Measurements from ENCODE around the gene CFAP46.
"Not testable (repeated sequence)": the region's sequence is repeated elsewhere in the genome, so short reads cannot be mapped to it uniquely, and the experiment has no call there.

CFAP46 gene

GRCh38 chr10:132899054-132899750 is 43.2 kb downstream of the CFAP46 start:
- DNase-seq (ENCODE audit: low read depth) = no peak

- DNase-seq (ENCODE audit: low read depth) = no peak
Observed at GRCh38 chr10:132898391-132899053, 43.8 kb downstream of the CFAP46 start.

- no peak for DNase-seq (ENCODE audit: low read depth)
Observed at GRCh38 chr10:132897516-132898381, 44.6 kb downstream of the CFAP46 start.

- not testable (repeated sequence) for DNase-seq (ENCODE audit: low read depth)
Observed at GRCh38 chr10:132893786-132894185, 48.6 kb downstream of the CFAP46 start.

GRCh38 chr10:132893090-132893489 is 49.3 kb downstream of the CFAP46 start:
- no peak for DNase-seq (ENCODE audit: low read depth)

GRCh38 chr10:132892004-132892403 is 50.4 kb downstream of the CFAP46 start:
- DNase-seq (ENCODE audit: low read depth) = no peak

- DNase-seq (ENCODE audit: low read depth) = no peak
Observed at GRCh38 chr10:132891368-132891767, 51.0 kb downstream of the CFAP46 start.

- DNase-seq (ENCODE audit: low read depth) = no peak
Observed at GRCh38 chr10:132890301-132890700, 52.1 kb downstream of the CFAP46 start.

- no peak for DNase-seq (ENCODE audit: low read depth)
Observed at GRCh38 chr10:132889556-132889955, 52.8 kb downstream of the CFAP46 start.

- no peak for DNase-seq (ENCODE audit: low read depth)
Observed at GRCh38 chr10:132888898-132889490, 53.4 kb downstream of the CFAP46 start.

- DNase-seq (ENCODE audit: low read depth) = not testable (repeated sequence)
Observed at GRCh38 chr10:132888446-132888845, 53.9 kb downstream of the CFAP46 start.

GRCh38 chr10:132886211-132887099 is 55.9 kb downstream of the CFAP46 start:
- DNase-seq (ENCODE audit: low read depth) = no peak

GRCh38 chr10:132885451-132886210 is 56.7 kb downstream of the CFAP46 start:
- no peak for DNase-seq (ENCODE audit: low read depth)

GRCh38 chr10:132884691-132885271 is 57.6 kb downstream of the CFAP46 start:
- no peak for DNase-seq (ENCODE audit: low read depth)

GRCh38 chr10:132884041-132884440 is 58.3 kb downstream of the CFAP46 start:
- DNase-seq (ENCODE audit: low read depth) = no peak

- DNase-seq (ENCODE audit: low read depth) = no peak
Observed at GRCh38 chr10:132883391-132883881, 58.9 kb downstream of the CFAP46 start.

- DNase-seq (ENCODE audit: low read depth) = no peak
Observed at GRCh38 chr10:132882069-132882951, 60.1 kb downstream of the CFAP46 start.

- DNase-seq (ENCODE audit: low read depth) = no peak
Observed at GRCh38 chr10:132881186-132881920, 61.0 kb downstream of the CFAP46 start.

Measured in non-pigmented ciliary epithelial cell (primary cell).